Calu3 (cell line): ENCODE data around the gene PLCB3. TPM values are rescaled to one million over a fixed set of nuclear protein-coding genes. Genes with fewer than 3 reads are reported as not detected.

ENCODE experiments used
- BruUV-seq: library from RNA; stranded (reverse); fragments of 400-500 nt; replicated peaks from 2 replicates; lab custom pipeline; 2021; lab: Mats Ljungman, UMichigan
- CTCF ChIA-PET: fragments of 300-600 bp; sonication (Branson Sonifier 250); formaldehyde crosslinking; loops from one replicate; lab custom pipeline; 2022; ENCODE audit warnings: antibody characterized with exemption; lab: Charles Lee
- DNase-seq: peaks from one replicate; pipeline ENCODE4 v3.0.0; 2022
- H3K27ac Mint-ChIP-seq: one replicate; pipeline ENCODE4 v1.8.0; 2022; ENCODE audit warnings: mixed read lengths; ENCODE audit not compliant: unreplicated experiment
- H3K27me3 Mint-ChIP-seq: one replicate; pipeline ENCODE4 v1.8.0; 2022; ENCODE audit warnings: mixed read lengths; ENCODE audit not compliant: unreplicated experiment
- H3K36me3 Mint-ChIP-seq: one replicate; pipeline ENCODE4 v1.8.0; 2022; ENCODE audit warnings: mild to moderate bottlenecking, moderate library complexity, mixed read lengths; ENCODE audit not compliant: insufficient read depth, unreplicated experiment
- H3K4me1 Mint-ChIP-seq: one replicate; pipeline ENCODE4 v1.8.0; 2022; ENCODE audit warnings: mild to moderate bottlenecking, low read depth, mixed read lengths; ENCODE audit not compliant: unreplicated experiment
- H3K4me3 Mint-ChIP-seq: one replicate; pipeline ENCODE4 v1.8.0; 2022; ENCODE audit warnings: mild to moderate bottlenecking, low read depth, moderate library complexity, mixed read lengths; ENCODE audit not compliant: unreplicated experiment
- H3K9me3 Mint-ChIP-seq: one replicate; pipeline ENCODE4 v1.8.0; 2022; ENCODE audit warnings: low read depth, mixed read lengths; ENCODE audit not compliant: unreplicated experiment
- intact Hi-C: fragments of 100-400 bp; cut with micrococcal nuclease; formaldehyde crosslinking; loops from one replicate; pipeline ENCODE4 v1.10.0; 2022; ENCODE audit not compliant: unreplicated experiment
- total RNA-seq: library from RNA; stranded (reverse); gene quantifications from 2 replicates; pipeline ENCODE4 v1.2.3, GENCODE V29; 2022
- TF ChIP-seq, protein P1 (sequence below): fragments of 200-600 bp; IDR thresholded peaks from one replicate; pipeline ENCODE4 v1.8.0; 2022; ENCODE audit warnings: antibody characterized with exemption; ENCODE audit not compliant: unreplicated experiment

PLCB3 gene
- total RNA-seq, 1 experiment from 2014 or later, result 39.5 TPM

DNA sequence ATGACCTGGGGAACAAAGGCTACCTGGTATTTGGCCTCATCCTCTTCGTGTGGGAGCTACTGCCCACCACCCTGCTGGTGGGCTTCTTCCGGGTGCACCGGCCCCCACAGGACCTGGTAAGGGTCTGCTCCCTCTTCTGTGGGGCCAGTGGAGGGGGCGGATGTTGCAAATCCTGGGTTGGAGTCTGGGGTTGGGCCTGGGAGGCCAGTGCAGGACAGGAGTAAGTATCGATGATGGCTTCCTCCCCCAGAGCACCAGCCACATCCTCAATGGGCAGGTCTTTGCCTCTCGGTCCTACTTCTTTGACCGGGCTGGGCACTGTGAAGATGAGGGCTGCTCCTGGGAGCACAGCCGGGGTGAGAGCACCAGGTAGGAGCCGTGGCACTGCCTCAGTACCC is 37.0 kb downstream of the PLCB3 start:
- H3K36me3 Mint-ChIP-seq, result peaks cover 34% of the 10 kb centered on the region
- TF ChIP-seq, protein P1, sequence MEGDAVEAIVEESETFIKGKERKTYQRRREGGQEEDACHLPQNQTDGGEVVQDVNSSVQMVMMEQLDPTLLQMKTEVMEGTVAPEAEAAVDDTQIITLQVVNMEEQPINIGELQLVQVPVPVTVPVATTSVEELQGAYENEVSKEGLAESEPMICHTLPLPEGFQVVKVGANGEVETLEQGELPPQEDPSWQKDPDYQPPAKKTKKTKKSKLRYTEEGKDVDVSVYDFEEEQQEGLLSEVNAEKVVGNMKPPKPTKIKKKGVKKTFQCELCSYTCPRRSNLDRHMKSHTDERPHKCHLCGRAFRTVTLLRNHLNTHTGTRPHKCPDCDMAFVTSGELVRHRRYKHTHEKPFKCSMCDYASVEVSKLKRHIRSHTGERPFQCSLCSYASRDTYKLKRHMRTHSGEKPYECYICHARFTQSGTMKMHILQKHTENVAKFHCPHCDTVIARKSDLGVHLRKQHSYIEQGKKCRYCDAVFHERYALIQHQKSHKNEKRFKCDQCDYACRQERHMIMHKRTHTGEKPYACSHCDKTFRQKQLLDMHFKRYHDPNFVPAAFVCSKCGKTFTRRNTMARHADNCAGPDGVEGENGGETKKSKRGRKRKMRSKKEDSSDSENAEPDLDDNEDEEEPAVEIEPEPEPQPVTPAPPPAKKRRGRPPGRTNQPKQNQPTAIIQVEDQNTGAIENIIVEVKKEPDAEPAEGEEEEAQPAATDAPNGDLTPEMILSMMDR, result no peak
- H3K27me3 Mint-ChIP-seq, result peaks cover 40% of the 10 kb centered on the region
- H3K9me3 Mint-ChIP-seq, result no peaks in the 10 kb centered on the region
- CTCF ChIA-PET, result no interaction called here
- H3K27ac Mint-ChIP-seq, result no peak overlapping the region
- H3K4me3 Mint-ChIP-seq, result no peak overlapping the region
- intact Hi-C loops, result no loop called here
- no peak for DNase-seq
- peaks cover 17% of the 10 kb centered on the region for H3K4me1 Mint-ChIP-seq
- no TSS peak for BruUV-seq

DNA sequence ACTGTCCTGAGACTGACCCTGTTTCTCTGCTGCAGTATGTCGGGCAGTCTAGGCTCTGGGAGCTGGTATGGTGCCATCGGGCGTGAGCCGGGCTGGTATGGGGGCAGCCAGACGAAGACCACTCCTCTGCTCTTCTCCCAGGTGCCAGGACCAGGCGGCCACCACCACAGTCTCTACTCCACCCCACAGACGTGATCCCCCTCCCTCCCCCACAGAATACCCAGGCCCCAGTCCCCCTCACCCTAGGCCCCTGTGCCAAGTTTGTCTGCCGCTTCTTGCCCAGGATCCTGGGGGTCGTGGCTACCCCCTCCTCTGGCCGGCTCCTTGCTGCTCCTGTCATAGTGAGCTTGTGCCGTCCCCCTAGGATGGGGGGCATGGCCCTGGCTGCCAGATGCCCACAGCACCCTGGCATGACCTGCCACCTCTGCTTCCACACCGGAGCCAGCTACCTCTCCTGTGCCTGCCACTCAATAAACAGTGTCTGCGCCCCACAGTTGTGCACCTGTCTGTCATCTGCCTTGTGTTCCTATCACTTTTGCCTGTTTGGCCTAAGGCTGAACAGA is 37.8 kb downstream of the PLCB3 start:
- CTCF ChIA-PET, result interaction anchor here (0.7 to 1.4 kb wide), 2 partner anchors 12 to 31 kb away, joined by 3 to 5 read pairs; no protein-coding TSS in a partner anchor
- TF ChIP-seq, protein P1, result no peak
- peaks cover 29% of the 10 kb centered on the region for H3K36me3 Mint-ChIP-seq
- H3K4me1 Mint-ChIP-seq, result peaks cover 17% of the 10 kb centered on the region
- BruUV-seq, result no TSS peak
- H3K27me3 Mint-ChIP-seq, result peaks cover 47% of the 10 kb centered on the region
- H3K27ac Mint-ChIP-seq, result no peak overlapping the region
- no peak for DNase-seq
- no peak overlapping the region for H3K4me3 Mint-ChIP-seq
- intact Hi-C loops, result no loop called here
- no peaks in the 10 kb centered on the region for H3K9me3 Mint-ChIP-seq

DNA sequence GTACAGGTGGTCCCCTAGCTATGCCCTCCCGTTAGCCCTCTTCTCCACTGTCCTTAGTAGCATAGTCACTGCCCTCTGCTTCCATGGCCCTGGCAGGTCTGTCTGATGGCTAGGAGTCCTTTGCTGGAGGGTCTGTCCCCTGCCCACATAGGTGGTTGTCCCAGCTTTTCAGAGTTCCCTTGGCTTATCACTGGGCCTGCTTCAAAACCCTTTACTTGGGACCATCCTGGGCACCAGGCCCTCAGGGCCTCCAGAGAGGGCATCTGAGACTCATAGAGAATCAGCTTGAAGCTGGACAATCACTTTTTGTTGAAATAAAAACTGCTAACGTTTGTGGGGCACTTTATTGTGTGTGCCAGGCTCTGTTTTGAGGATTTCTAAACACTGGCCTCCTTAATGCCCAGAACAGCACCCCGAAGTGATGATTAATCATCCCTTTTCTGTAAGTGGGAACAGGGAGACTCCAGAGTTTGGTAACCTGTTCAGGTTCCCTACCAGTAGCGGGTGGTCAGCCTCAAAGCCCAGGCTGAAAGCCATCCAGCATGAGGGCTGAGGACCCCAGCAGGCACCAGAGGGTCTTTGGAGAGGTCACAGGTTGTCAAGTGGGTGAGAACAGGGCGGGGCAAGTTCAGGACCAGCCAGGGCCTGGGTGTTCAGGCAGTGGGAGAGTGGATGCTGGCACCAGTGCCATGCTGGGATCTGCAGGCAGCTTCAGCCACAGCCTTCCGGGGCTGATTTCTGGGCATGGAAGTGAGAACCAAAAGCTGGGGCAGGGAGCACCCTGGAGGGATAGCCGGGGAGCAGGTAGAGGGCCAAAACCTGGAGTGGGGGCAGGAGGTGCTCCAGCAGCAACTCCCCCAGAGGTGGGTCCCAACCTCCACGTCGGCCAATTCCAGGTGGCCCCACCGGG is 39.3 kb downstream of the PLCB3 start:
- Mint-ChIP-seq H3K4me3 (peak overlapping the region; percentile 12), H3K9me3 (no peaks in the 10 kb centered on the region), H3K36me3 (peaks cover 14% of the 10 kb centered on the region), H3K27me3 (peaks cover 63% of the 10 kb centered on the region), H3K4me1 (peaks cover 17% of the 10 kb centered on the region), H3K27ac (no peak overlapping the region)
- TF ChIP-seq, protein P1, result no peak
- CTCF ChIA-PET, result interaction anchor here (0.8 to 1.2 kb wide), 2 partner anchors 8 to 86 kb away, joined by 3 to 4 read pairs; no protein-coding TSS in a partner anchor
- no peak for DNase-seq
- BruUV-seq, result no TSS peak
- intact Hi-C loops, result no loop called here

DNA sequence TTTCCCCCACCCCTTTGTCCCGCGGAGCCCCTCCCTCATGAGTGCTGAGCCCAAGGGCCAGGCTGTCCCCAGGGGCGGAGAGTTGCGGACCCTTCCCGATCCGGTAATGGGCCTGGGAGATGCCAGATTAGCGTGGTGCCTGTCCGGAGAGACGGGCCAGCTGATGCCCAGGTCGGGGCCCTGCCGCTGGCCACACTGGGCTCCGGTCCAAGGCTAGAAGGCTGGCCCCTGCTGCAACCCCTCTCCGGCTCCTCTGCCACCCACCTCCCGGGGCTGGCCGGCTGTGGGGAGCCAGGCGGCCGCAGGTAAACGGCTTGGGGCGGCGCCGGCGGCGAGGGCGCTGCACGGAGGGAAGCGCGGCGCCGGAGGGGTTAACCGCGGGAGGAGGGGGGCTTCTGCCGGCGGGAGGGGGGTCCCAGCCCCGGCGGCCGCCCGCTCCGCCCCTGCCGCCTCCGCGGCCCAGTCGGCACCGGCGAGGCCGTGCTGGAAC is 40.0 kb downstream of the PLCB3 start, which contains the start of gene KCNK4:
KCNK4 (plus strand) TSS at position 41 of the 490 bp plus-strand sequence. CDS start 1,717 bp downstream, outside the sequence.
- TF ChIP-seq, protein P1, result no peak
- CTCF ChIA-PET, result interaction anchor here (1.2 kb wide), 1 partner anchor 7 kb away, joined by 3 read pairs; no protein-coding TSS in a partner anchor
- intact Hi-C loops, result no loop called here

More for the DNA sequence above, 40.0 kb downstream of the PLCB3 start, which contains the start of gene KCNK4:
- no peak for DNase-seq
- Mint-ChIP-seq H3K4me1 (peaks cover 15% of the 10 kb centered on the region), H3K27me3 (peaks cover 70% of the 10 kb centered on the region), H3K9me3 (no peaks in the 10 kb centered on the region), H3K36me3 (peaks cover 12% of the 10 kb centered on the region), H3K27ac (no peak within 1 kb of the TSS), H3K4me3 (peak within 1 kb of the TSS; percentile 12)
- BruUV-seq, result no TSS peak
